ENCODE data around the gene SLC25A29.

Gene SLC25A29

DNA sequence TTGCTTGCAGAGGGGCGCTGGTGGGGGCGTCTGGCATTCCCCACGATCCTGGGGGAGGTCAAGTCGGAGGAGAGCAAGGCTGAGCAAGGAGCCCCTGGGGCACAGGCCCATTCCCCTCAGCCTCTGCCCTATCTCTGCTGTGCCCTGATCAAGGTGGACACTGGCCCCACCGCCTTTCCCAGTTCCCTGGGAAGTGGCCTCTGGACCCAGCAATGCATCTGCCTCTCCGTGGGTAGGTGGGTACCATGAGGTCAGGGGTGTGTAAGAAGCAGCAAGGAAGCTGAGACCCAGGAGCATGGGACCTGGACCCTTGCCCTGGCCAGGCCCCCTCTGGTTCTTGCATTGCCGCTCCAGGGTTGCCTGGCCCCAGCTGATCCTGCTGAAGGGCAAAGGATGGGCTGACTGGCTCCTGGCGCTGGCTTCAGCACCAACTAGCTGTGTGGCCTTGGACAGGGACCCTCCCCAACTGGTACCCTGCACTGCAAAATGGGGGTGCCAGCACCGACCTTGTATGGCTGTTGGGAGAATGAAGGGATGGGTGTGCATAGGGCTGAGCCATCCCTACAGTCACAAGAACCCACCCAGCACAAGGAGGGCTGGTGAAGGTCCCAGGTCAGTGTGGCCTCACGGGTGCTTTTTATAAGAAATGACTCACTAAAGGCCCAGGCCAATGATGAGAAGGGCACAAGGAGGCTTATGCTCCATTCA lies 19.6 kb downstream of the SLC25A29 start:
- Histone ChIP-seq H3K36me3 (ENCODE audit: control insufficient read depth in 2 of 2, insufficient read depth in 1 of 2, low read length in 2 of 2) (peaks cover 0 to 21% of the 10 kb centered on the region in 2 experiments; a peak in 2 of 3 replicates), H3K27ac (ENCODE audit: extremely low read depth, low read depth, low read length) (no peak overlapping the region), H3K9me3 (ENCODE audit: control insufficient read depth, insufficient read depth, low read depth, low read length) (no peaks in the 10 kb centered on the region), H3K4me3 (ENCODE audit: low read depth, low read length) (no peak overlapping the region), H3K4me1 (ENCODE audit: control insufficient read depth, insufficient read depth, low read length) (no peaks in the 10 kb centered on the region; the same call in 1 of the 2 replicates)
- TF ChIP-seq TCF7L2 (IDR thresholded peaks at IDR 0.05; ENCODE audit: borderline replicate concordance, low read depth, low read length) (no peak), ZNF335 (tag by site-specific recombination; conservative IDR thresholded peaks at IDR 0.05) (no peak), ZNF391 (tag by site-specific recombination; IDR thresholded peaks at IDR 0.05; ENCODE audit: borderline replicate concordance, low read depth) (no peak)
- ChIA-PET POLR2A (interaction anchor here (0.6 to 0.7 kb wide), 2 partner anchors 52 to 236 kb away, joined by 3 to 4 read pairs; no protein-coding TSS in a partner anchor), CTCF (interaction anchor here (0.5 to 3.5 kb wide), 11 partner anchors 10 to 113 kb away, joined by 3 to 30 read pairs (median 4); no protein-coding TSS in a partner anchor)

GRCh38 chr14:100285913-100286400 lies 20.3 kb downstream of the SLC25A29 start:
- POLR2A ChIA-PET = interaction anchor here (0.6 to 1.2 kb wide), 4 partner anchors 13 to 237 kb away, joined by 3 to 4 read pairs (median 4); a partner anchor contains a TSS
- CTCF ChIA-PET = interaction anchor here (0.6 to 3.5 kb wide), 16 partner anchors 8 to 113 kb away, joined by 3 to 30 read pairs (median 4); no protein-coding TSS in a partner anchor
- H3K4me3 ChIP-seq (ENCODE audit: low read depth, low read length) = peak overlapping the region; percentile 71; the same call in 1 of the 2 replicates
- no peaks in the 10 kb centered on the region; the same call in 1 of the 2 replicates for H3K4me1 ChIP-seq (ENCODE audit: control insufficient read depth, insufficient read depth, low read length)
- H3K27ac ChIP-seq (ENCODE audit: extremely low read depth, low read depth, low read length) = peak overlapping the region; percentile 90; the same call in 1 of the 2 replicates
- peaks cover 0 to 19% of the 10 kb centered on the region in 2 experiments; a peak in 2 of 3 replicates for H3K36me3 ChIP-seq (ENCODE audit: control insufficient read depth in 2 of 2, insufficient read depth in 1 of 2, low read length in 2 of 2)
- TF ChIP-seq SP7 (tag by site-specific recombination; IDR thresholded peaks at IDR 0.05) (no peak), ZNF223 (tag by site-specific recombination; IDR thresholded peaks at IDR 0.05) (0 out of 2 replicates have a peak, but pooled peaks have one; percentile 0), ZNF747 (tag by site-specific recombination; IDR thresholded peaks at IDR 0.05) (no peak), KLF9 (tag by site-specific recombination; IDR thresholded peaks at IDR 0.05; ENCODE audit: low read depth) (0 out of 2 replicates have a peak, but pooled peaks have one; percentile 13), ZXDB (tag by site-specific recombination; IDR thresholded peaks at IDR 0.05) (no peak; the same call in 1 of the 2 replicates), ZBTB48 (tag by site-specific recombination; IDR thresholded peaks at IDR 0.05) (0 out of 2 replicates have a peak, but pooled peaks have one; percentile 40), ZNF776 (tag by site-specific recombination; IDR thresholded peaks at IDR 0.05; ENCODE audit: borderline replicate concordance) (no peak), RBAK (tag by site-specific recombination; IDR thresholded peaks at IDR 0.05) (no peak), ZNF24 (tag by site-specific recombination; IDR thresholded peaks at IDR 0.05) (peak; percentile 36; the same call in 1 of the 2 replicates), ZNF600 (tag by site-specific recombination; IDR thresholded peaks at IDR 0.05) (peak; percentile 88), ZIC2 (tag by site-specific recombination; IDR thresholded peaks at IDR 0.05) (0 out of 2 replicates have a peak, but pooled peaks have one; percentile 37), SP3 (tag by site-specific recombination; IDR thresholded peaks at IDR 0.05) (peak; percentile 40; the same call in 1 of the 2 replicates), TRIM28 (IDR thresholded peaks at IDR 0.05; ENCODE audit: borderline replicate concordance, low read length) (no peak), ZFP37 (tag by site-specific recombination; IDR thresholded peaks at IDR 0.05) (no peak), KLF8 (tag by site-specific recombination; IDR thresholded peaks at IDR 0.05) (peak; percentile 31; the same call in 1 of the 2 replicates), SCRT2 (tag by site-specific recombination; IDR thresholded peaks at IDR 0.05) (no peak), ZBTB11 (tag by site-specific recombination; conservative IDR thresholded peaks at IDR 0.05; ENCODE audit: low read depth) (no peak)
- TF ChIP-seq, protein P1, sequence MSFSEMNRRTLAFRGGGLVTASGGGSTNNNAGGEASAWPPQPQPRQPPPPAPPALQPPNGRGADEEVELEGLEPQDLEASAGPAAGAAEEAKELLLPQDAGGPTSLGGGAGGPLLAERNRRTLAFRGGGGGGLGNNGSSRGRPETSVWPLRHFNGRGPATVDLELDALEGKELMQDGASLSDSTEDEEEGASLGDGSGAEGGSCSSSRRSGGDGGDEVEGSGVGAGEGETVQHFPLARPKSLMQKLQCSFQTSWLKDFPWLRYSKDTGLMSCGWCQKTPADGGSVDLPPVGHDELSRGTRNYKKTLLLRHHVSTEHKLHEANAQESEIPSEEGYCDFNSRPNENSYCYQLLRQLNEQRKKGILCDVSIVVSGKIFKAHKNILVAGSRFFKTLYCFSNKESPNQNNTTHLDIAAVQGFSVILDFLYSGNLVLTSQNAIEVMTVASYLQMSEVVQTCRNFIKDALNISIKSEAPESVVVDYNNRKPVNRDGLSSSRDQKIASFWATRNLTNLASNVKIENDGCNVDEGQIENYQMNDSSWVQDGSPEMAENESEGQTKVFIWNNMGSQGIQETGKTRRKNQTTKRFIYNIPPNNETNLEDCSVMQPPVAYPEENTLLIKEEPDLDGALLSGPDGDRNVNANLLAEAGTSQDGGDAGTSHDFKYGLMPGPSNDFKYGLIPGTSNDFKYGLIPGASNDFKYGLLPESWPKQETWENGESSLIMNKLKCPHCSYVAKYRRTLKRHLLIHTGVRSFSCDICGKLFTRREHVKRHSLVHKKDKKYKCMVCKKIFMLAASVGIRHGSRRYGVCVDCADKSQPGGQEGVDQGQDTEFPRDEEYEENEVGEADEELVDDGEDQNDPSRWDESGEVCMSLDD (tag by site-specific recombination; IDR thresholded peaks at IDR 0.05) = 0 out of 2 replicates have a peak, but pooled peaks have one; percentile 16
- TF ChIP-seq, protein P2, sequence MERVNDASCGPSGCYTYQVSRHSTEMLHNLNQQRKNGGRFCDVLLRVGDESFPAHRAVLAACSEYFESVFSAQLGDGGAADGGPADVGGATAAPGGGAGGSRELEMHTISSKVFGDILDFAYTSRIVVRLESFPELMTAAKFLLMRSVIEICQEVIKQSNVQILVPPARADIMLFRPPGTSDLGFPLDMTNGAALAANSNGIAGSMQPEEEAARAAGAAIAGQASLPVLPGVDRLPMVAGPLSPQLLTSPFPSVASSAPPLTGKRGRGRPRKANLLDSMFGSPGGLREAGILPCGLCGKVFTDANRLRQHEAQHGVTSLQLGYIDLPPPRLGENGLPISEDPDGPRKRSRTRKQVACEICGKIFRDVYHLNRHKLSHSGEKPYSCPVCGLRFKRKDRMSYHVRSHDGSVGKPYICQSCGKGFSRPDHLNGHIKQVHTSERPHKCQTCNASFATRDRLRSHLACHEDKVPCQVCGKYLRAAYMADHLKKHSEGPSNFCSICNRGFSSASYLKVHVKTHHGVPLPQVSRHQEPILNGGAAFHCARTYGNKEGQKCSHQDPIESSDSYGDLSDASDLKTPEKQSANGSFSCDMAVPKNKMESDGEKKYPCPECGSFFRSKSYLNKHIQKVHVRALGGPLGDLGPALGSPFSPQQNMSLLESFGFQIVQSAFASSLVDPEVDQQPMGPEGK (tag by site-specific recombination; IDR thresholded peaks at IDR 0.05) = 0 out of 2 replicates have a peak, but pooled peaks have one; percentile 11
- TF ChIP-seq, protein P3, sequence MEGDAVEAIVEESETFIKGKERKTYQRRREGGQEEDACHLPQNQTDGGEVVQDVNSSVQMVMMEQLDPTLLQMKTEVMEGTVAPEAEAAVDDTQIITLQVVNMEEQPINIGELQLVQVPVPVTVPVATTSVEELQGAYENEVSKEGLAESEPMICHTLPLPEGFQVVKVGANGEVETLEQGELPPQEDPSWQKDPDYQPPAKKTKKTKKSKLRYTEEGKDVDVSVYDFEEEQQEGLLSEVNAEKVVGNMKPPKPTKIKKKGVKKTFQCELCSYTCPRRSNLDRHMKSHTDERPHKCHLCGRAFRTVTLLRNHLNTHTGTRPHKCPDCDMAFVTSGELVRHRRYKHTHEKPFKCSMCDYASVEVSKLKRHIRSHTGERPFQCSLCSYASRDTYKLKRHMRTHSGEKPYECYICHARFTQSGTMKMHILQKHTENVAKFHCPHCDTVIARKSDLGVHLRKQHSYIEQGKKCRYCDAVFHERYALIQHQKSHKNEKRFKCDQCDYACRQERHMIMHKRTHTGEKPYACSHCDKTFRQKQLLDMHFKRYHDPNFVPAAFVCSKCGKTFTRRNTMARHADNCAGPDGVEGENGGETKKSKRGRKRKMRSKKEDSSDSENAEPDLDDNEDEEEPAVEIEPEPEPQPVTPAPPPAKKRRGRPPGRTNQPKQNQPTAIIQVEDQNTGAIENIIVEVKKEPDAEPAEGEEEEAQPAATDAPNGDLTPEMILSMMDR (tag by site-specific recombination; IDR thresholded peaks at IDR 0.05) = 0 out of 2 replicates have a peak, but pooled peaks have one; percentile 2
- no peaks in the 10 kb centered on the region for H3K9me3 ChIP-seq (ENCODE audit: control insufficient read depth, insufficient read depth, low read depth, low read length)
